ENCODE measurements around the gene DCLK2. TPM values are rescaled to one million over a fixed set of nuclear protein-coding genes. Genes with fewer than 3 reads are reported as not detected.

DCLK2 gene
- total and polyA plus RNA-seq, 2 of the 8 experiments (the other 6 are each of a cell fraction or from before 2014, with no cell fraction given) = 0.32 to 0.37 TPM

DNA sequence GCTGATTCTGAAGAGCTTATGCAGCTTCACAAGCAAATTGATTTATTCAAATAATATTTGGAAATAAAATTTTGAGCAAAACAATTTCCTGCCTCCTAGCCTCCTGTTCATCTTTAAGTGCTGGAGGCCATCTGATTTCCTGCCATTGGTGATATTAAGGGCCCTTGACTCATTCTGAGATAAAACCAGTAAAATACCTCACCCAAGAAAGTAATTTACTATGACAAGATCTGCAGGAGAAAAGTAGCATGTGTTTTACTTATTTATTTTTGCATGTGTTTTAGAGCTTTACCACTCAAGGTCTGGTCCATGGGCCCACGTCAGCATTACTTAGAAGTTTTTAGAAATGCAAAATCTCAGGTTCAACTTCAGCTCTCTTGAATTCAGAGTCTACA lies 67.7 kb downstream of the DCLK2 start (continued):
- no peak for TF ChIP-seq RAD21 (IDR thresholded peaks at IDR 0.05 in 1 of 2, conservative IDR thresholded peaks at IDR 0.05 in 1 of 2; ENCODE audit: low read depth in 2 of 2, low read length in 2 of 2)
- no peak for TF ChIP-seq POLR2AphosphoS5 (IDR thresholded peaks at IDR 0.05; ENCODE audit: low read depth, low read length)
- TF ChIP-seq, protein P1, sequence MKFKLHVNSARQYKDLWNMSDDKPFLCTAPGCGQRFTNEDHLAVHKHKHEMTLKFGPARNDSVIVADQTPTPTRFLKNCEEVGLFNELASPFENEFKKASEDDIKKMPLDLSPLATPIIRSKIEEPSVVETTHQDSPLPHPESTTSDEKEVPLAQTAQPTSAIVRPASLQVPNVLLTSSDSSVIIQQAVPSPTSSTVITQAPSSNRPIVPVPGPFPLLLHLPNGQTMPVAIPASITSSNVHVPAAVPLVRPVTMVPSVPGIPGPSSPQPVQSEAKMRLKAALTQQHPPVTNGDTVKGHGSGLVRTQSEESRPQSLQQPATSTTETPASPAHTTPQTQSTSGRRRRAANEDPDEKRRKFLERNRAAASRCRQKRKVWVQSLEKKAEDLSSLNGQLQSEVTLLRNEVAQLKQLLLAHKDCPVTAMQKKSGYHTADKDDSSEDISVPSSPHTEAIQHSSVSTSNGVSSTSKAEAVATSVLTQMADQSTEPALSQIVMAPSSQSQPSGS (IDR thresholded peaks at IDR 0.05; ENCODE audit: low read length) = no peak
